Transverse colon (tissue), 4 donors: ENCODE measurements around the gene PIGN.
"Not testable (repeated sequence)": the region's sequence is repeated elsewhere in the genome, so short reads cannot be mapped to it uniquely, and the experiment has no call there.

Source experiments
- CTCF ChIP-seq, 5 experiments: fragments of 200-600 bp in 3 of 5; fragments of 450-650 bp in 2 of 5; sonication (generic) in 3 of 5; IDR thresholded peaks; 1 replicate in 2 of 5; 2 replicates in 3 of 5; pipeline ENCODE4 v1.5.1; 2016 to 2017; ENCODE audit warnings: antibody characterized with exemption in 5 of 5, inconsistent platforms in 3 of 5, mild to moderate bottlenecking in 2 of 5, moderate library complexity in 1 of 5
- EP300 ChIP-seq: sonication (generic); formaldehyde crosslinking; IDR thresholded peaks from one replicate; pipeline ENCODE4 v1.6.1; 2017; ENCODE audit warnings: antibody characterized with exemption, low read depth
- POLR2A ChIP-seq: fragments of 450-650 bp; IDR thresholded peaks from one replicate; pipeline ENCODE4 v1.6.1; 2016; ENCODE audit warnings: antibody characterized with exemption, mild to moderate bottlenecking, moderate library complexity
- POLR2AphosphoS5 ChIP-seq, 3 donors: sonication (generic); formaldehyde crosslinking; IDR thresholded peaks; one replicate each; pipeline ENCODE4 v1.6.1; 2016; ENCODE audit warnings: antibody characterized with exemption in 3 of 3

GRCh38 chr18:62034286-62034685 lies 152.6 kb downstream of the PIGN start:
- TF ChIP-seq POLR2A; CTCF (IDR thresholded peaks at IDR 0.05); POLR2AphosphoS5 (IDR thresholded peaks at IDR 0.05); EP300: not testable (repeated sequence)
